Measurements from ENCODE around the gene SH3BP5. TPM values are rescaled to one million over a fixed set of nuclear protein-coding genes. Genes with fewer than 3 reads are reported as not detected.

Gene SH3BP5
- total and polyA plus RNA-seq, 2 donors (not counting 1 experiment from before 2014, with no cell fraction given), result 76.6 to 92.3 TPM

GRCh38 chr3:15266510-15267376 is 65.6 kb downstream of the SH3BP5 start:
- H3K36me3 ChIP-seq (replicated peaks in 1 of 2; ENCODE audit: control extremely low read depth in 1 of 2, control insufficient read depth in 1 of 2, extremely low read depth in 1 of 2, insufficient read depth in 2 of 2, low read length in 1 of 2), result peaks cover 9 to 59% of the 10 kb centered on the region in 2 experiments
- POLR2A ChIA-PET, result interaction anchor here (0.6 to 1.6 kb wide), 2 partner anchors 132 to 148 kb away, joined by 3 to 4 read pairs; no protein-coding TSS in a partner anchor
- H3K4me2 ChIP-seq (replicated peaks; ENCODE audit: low read depth, low read length, poor library complexity, severe bottlenecking), result no peak overlapping the region
- intact Hi-C loops (cut with micrococcal nuclease), result no loop called here
- ATAC-seq (ENCODE audit: low read depth), result no peak
- H2AFZ ChIP-seq (ENCODE audit: insufficient read depth, low read depth, low read length, poor library complexity, severe bottlenecking), result no peak overlapping the region
- H3K79me2 ChIP-seq (ENCODE audit: control insufficient read depth, insufficient read depth, low read length), result peaks cover 89% of the 10 kb centered on the region
- TF ChIP-seq CTCF (IDR thresholded peaks at IDR 0.05) (no peak), EZH2 (IDR thresholded peaks at IDR 0.05; ENCODE audit: borderline replicate concordance, insufficient read depth, low read depth, low read length, poor library complexity, severe bottlenecking) (no peak)
- no peak overlapping the region for H3K9ac ChIP-seq (ENCODE audit: low read length)
- H3K27me3 Mint-ChIP-seq, result no peaks in the 10 kb centered on the region
- no peaks in the 10 kb centered on the region for H3K9me3 Mint-ChIP-seq (ENCODE audit: insufficient read depth)
- no peaks in the 10 kb centered on the region for H3K9me3 ChIP-seq (ENCODE audit: control extremely low read depth in 1 of 3, control insufficient read depth in 2 of 3, insufficient read depth in 1 of 3, low read length in 2 of 3)
- H3K4me1 Mint-ChIP-seq, result peaks cover 69% of the 10 kb centered on the region
- no peak overlapping the region for H3K27ac ChIP-seq (ENCODE audit: low read length in 2 of 2)
- no peak overlapping the region for H3K4me3 Mint-ChIP-seq
- DNase-seq, result no peak
- CTCF ChIA-PET, result interaction anchor here (0.6 to 13.8 kb wide), 26 partner anchors 8 to 291 kb away, joined by 3 to 421 read pairs (median 12); partner anchors contain the start of genes CAPN7 and SH3BP5
- H4K20me1 ChIP-seq (ENCODE audit: control insufficient read depth, insufficient read depth, low read length, poor library complexity, severe bottlenecking), result peaks cover 96% of the 10 kb centered on the region
- H3K27me3 ChIP-seq (replicated peaks in 1 of 4; ENCODE audit: control extremely low read depth in 1 of 4, control insufficient read depth in 3 of 4, insufficient read depth in 4 of 4, low read length in 3 of 4), result no peaks in the 10 kb centered on the region
- H3K27ac Mint-ChIP-seq, result peak overlapping the region; percentile 41
- peaks cover 57 to 65% of the 10 kb centered on the region in 2 donors for H3K4me1 ChIP-seq (ENCODE audit: control insufficient read depth in 2 of 2, insufficient read depth in 2 of 2, low read length in 2 of 2)
- H3K4me3 ChIP-seq (ENCODE audit: control extremely low read depth in 1 of 5, extremely low read depth in 1 of 5, insufficient read depth in 1 of 5, low read depth in 2 of 5, low read length in 4 of 5), result no peak overlapping the region
- 95% methylated on average over 10 of the region's 13 CpGs for WGBS (ENCODE audit: insufficient coverage)

Data from B cell (primary cell).